GM19239 (cell line): ENCODE results near the gene THUMPD1.
A peak's percentile ranks its signal among the peaks of the same experiment; 100 is the strongest.
"Not testable (repeated sequence)": the region's sequence is repeated elsewhere in the genome, so short reads cannot be mapped to it uniquely, and the experiment has no call there.

Experiments
- DNase-seq: peaks from one replicate; pipeline ENCODE4 v3.0.0; 2011; ENCODE audit warnings: low spot score; ENCODE audit not compliant: insufficient read length
- FAIRE-seq: peaks from 2 replicates; lab custom pipeline; 2011; peaks lifted over from hg19 to GRCh38; lab: Jason Lieb, UNC

THUMPD1 gene, protein sequence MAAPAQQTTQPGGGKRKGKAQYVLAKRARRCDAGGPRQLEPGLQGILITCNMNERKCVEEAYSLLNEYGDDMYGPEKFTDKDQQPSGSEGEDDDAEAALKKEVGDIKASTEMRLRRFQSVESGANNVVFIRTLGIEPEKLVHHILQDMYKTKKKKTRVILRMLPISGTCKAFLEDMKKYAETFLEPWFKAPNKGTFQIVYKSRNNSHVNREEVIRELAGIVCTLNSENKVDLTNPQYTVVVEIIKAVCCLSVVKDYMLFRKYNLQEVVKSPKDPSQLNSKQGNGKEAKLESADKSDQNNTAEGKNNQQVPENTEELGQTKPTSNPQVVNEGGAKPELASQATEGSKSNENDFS

GRCh38 chr16:20741554-20742285 is at the start of gene THUMPD1:
Gene THUMPD1 (minus strand): TSS chr16:20741818. CDS start chr16:20741739, 79 bp downstream.
- DNase-seq (peak; percentile 89), FAIRE-seq (peak; percentile 84)

- no peak for DNase-seq
Observed at GRCh38 chr16:20789130-20789529, 47.5 kb upstream of the THUMPD1 start.

DNA sequence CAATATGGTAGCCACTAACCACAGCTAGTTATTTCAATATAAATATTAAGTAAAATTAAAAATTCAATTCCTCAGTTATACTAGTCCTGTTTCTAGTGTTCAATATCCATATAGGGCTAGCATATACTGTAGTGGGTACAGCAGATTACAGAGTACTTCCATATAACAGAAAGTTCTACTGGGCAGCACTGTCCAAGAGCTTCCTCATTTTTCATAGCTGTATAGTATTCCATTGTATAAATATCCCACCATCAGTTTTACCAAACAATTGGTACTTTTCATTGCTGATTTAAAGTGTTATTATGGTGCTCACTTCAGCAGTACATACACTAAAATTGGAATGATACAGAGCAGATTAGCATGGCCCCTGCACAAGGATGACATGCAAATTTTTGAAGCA is 42.6 kb upstream of the THUMPD1 start:
- no peak for FAIRE-seq
- no peak for DNase-seq

More at GRCh38 chr16:20789130-20789529, 47.5 kb upstream of the THUMPD1 start:
- FAIRE-seq: no peak

DNA sequence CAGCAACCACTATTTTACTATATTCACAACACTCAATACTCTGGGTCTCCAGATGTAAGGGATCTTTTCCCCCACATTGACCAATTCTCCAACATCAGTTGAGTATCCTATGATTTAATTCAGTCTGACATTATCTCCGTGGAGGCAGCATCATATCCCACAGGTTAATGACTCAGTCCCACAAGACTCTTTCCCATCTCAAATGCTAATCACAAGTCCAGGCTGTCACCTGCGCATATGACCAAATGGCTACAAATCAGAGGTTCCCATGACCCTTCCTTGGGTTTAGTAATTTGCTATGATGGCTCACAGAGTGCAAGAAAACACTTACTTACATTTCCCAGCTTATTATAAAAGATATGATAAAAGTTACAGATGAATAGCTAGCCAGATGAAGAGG is 40.9 kb upstream of the THUMPD1 start:
- FAIRE-seq: no peak
- no peak for DNase-seq

DNA sequence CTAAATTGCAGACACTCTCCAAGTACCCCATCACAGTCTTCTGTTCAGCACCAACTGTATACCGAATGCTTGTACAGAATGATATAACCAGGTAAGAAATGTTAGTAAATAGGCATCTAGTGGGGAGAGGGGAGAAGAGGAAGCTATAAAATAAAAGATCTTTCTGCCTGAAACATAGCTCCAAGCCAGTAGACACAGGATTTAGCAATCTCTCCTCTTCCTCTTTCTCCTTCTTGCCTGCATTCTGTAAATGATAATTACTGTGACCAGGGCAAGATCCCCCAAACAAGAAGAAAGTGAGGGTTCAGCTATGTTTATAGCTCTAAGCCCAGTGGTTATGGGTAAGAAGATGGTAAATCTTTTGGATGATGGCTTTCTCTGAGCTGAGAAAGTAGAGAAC is 40.1 kb upstream of the THUMPD1 start:
- DNase-seq: no peak
- FAIRE-seq: no peak

DNA sequence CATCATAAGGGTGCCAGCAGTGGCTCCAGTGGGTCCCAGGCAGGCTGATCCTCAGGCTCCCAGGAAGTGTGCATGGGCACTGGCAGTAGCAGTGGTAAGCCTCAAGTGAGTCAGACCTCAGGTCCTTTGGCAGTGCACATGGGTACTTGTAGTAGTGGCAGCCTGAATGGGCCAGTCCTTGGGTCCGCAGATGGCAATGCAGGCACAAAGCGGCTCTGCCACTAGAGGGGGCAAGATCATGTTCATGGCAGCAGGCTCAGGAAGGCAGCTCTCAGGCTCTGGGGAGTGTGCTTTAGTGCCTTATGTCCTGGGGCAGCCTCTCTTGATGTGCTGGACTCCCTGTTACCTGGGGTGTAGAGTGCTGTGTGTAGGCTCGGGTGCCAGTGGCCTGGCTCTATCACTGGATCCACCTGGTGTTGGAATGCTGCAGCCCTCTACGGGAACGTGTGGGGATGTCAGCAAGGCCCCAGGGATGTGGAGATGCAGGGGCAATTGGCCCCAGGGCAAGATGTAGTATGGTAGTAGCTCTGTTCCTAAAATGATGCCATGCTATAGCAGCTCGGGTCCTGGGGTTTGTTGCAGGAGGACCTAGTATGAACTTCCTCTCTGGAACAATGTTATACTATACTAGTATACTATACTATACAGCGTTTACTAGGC is 33.2 kb upstream of the THUMPD1 start:
- FAIRE-seq (peak; percentile 82), DNase-seq (peak; percentile 24)

GRCh38 chr16:20773679-20774078 is 32.1 kb upstream of the THUMPD1 start:
- DNase-seq: no peak
- FAIRE-seq: no peak

DNA sequence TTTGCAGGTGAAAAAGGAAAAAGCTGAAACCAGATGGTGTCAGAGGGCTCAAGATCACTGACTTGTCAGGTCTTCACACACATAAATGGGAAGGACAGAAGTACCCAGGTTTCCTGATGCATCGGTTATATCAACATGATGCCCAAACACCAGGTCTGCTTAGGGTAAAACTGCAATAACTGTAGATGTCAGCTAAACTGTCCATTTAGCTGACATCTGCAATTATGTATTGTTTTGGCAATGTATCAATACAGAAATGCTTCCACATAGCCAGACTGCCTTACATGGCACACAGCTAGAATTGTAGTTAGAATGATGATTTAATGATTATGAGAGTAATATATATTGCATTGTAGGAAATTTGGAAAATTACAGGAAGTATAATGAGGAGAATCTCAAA is 27.2 kb upstream of the THUMPD1 start:
- DNase-seq (no peak), FAIRE-seq (no peak)

- no peak for DNase-seq
Observed at GRCh38 chr16:20768121-20768520, 26.5 kb upstream of the THUMPD1 start.

GRCh38 chr16:20767577-20767976 is 26.0 kb upstream of the THUMPD1 start:
- FAIRE-seq: no peak
- no peak for DNase-seq

More at GRCh38 chr16:20768121-20768520, 26.5 kb upstream of the THUMPD1 start:
- no peak for FAIRE-seq

DNA sequence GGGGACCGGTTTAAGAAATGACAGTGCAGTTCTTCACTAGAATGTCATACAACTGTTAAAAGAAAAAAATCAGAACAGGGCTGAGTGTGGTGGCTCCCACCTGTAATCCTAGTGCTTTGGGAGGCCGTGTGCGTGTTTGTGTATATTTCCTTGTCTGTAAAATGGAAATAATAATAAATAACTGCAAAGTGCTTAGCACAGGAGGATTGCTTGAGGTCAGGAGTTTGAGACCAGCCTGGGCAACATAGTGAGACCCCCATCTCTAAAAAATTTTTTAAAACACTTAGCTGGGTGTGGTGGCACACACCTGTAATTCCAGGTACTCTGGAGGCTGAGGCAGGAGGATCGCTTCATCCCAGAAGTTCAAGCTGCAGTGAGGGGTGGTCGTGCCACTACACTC is 24.7 kb upstream of the THUMPD1 start:
- FAIRE-seq (no peak), DNase-seq (no peak)

GRCh38 chr16:20765732-20766131 is 24.1 kb upstream of the THUMPD1 start:
- FAIRE-seq (no peak), DNase-seq (no peak)

DNA sequence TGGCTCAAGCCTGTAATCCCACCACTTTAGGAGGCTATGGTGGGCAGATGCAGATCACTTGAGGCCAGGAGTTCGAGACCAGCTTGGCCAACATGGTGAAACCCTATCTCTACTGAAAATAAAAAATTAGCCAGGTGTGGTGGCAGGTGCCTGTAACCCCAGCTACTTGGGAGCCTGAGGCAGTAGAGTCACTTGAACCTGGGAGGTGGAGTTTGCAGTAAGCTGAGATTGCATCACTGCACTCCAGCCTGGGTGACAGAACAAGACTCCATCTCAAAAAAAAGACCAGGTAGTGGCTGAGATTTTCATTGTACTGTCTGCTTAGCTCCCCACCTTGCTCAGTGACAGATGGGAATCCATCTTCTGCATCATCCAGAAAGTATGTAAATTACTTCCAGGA is 22.8 kb upstream of the THUMPD1 start:
- peak; percentile 53 for FAIRE-seq
- not testable (repeated sequence) for DNase-seq

DNA sequence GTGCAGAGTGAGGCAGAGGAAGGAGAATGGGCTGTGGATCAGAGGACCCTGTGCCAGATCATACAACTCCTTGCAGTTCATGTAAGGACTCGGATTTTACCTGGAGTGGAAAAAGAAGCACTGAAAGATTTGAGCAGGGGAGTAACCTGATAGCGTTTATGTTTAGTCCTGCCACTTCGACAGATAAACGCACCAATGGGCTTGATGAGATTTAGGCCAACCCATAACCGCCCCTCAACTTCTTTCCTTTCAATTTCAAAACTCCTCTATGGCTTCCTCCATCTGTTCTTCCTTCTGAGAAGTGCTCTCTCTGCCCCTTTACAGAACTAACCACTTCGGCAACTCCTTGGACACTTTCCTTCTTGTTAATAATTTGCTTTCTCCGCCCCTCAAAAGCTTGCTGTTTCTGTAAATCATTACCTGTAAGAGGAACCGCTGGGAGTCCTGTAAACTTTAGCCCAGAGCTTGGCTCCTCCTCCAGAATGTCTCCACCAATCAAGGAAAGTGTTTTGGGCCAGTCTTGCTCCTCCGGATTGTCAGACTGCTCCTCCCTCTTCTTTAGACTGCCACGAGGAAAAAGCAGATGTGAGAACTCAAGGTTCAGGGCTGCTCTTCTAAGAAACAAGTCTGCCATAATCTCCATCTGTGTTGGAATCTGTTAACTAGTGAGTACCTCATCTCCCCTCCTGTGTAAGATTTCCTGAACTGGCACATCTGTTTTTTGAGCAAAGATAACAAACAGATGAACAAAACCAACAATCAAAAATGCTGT is 22.0 kb upstream of the THUMPD1 start, which contains the start of gene ACSM3:
Gene ACSM3 (plus strand): TSS at position 554 of the 772 bp plus-strand sequence. CDS start 6,021 bp downstream, outside the sequence.
- FAIRE-seq (peak; percentile 100), DNase-seq (peak; percentile 79)

DNA sequence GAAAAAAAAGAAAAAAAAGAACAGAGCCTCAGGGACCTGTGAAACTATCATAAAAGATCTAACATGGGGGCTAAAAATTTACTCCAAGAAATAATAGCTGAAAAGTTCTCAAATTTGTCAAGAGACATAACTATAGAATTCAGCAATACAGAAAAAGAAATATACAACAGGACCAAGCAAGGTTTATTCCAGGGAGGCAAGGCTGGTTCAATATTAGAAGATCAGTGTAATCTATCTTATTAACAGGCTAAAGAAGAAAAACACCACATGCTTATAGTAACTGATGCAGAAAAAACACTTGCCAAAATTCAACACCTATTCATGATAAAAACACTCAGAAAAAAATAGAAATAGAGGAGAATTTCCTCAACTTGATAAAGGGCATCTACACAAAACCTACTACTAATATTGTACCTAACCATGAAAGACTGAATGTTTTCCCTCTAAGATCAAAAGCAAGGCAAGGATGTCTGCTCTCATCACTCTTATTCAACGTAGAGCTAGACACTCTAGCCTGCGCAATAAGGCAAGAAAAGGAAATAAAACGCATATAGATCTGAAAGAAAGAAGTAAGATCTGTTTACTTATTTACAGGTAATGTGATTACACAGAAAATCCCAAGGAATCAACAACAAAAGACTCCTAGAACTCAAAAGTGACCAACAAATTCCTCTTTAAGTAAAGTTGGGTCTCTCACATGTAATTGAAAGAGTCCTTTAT is 20.9 kb upstream of the THUMPD1 start:
- FAIRE-seq (peak; percentile 21), DNase-seq (no peak)

DNA sequence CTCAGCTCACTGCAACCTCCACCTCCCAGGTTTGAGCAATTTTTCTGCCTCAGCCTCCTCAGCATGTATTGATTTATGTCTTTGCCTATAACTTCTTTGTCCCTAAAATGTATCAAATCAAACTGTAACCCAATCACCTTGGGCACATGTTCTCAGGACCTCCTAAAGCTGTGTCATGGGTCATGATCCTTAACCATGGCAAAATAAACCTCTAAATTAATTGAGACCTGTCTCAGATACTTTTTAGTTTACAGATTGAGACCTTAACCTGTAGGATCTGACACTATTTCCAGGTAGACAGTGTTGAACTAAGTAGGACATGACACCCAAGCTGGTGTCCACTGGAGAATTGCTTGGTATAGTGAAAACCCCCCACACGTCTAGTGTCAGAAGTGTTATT is 19.6 kb upstream of the THUMPD1 start:
- DNase-seq (no peak), FAIRE-seq (no peak)

GRCh38 chr16:20760346-20760745 is 18.7 kb upstream of the THUMPD1 start:
- DNase-seq (no peak), FAIRE-seq (no peak)

GRCh38 chr16:20755799-20756198 is 14.2 kb upstream of the THUMPD1 start:
- not testable (repeated sequence) for FAIRE-seq, DNase-seq

GRCh38 chr16:20755238-20755637 is 13.6 kb upstream of the THUMPD1 start:
- DNase-seq (no peak), FAIRE-seq (no peak)
